Stimulated activated naive CD4-positive, alpha-beta T cell treated with Interleukin-2 at 50 U/mL for 16 hours (primary cell): Measurements from ENCODE around the gene NDUFA1.
"Not testable (repeated sequence)": the region's sequence is repeated elsewhere in the genome, so short reads cannot be mapped to it uniquely, and the experiment has no call there.

Experiments used
- DNase-seq: peaks from one replicate; lab custom pipeline; 2025; lab: John Stamatoyannopoulos, UW

NDUFA1 gene

GRCh38 chrX:119900976-119901375, 29.3 kb downstream of the NDUFA1 start:
- DNase-seq: no peak

- no peak for DNase-seq
Measured at GRCh38 chrX:119916310-119916709, 44.7 kb downstream of the NDUFA1 start.

GRCh38 chrX:119917877-119918276, 46.2 kb downstream of the NDUFA1 start:
- no peak for DNase-seq

- no peak for DNase-seq
Measured at GRCh38 chrX:119919835-119920585, 48.4 kb downstream of the NDUFA1 start.

- DNase-seq: not testable (repeated sequence)
Measured at GRCh38 chrX:119922391-119922790, 50.8 kb downstream of the NDUFA1 start.
